HFF-Myc (cell line): ENCODE data around the gene KRTAP9-9.
"Not testable (repeated sequence)": the region's sequence is repeated elsewhere in the genome, so short reads cannot be mapped to it uniquely, and the experiment has no call there.

ENCODE experiments used
- DNase-seq: peaks from one replicate; pipeline ENCODE4 v3.0.0-alpha.2; 2011; ENCODE audit warnings: low read depth; ENCODE audit errors: extremely low read depth
- H3K4me3 ChIP-seq: replicated peaks from 2 replicates; pipeline ENCODE4 v1.5.1; 2011; ENCODE audit warnings: low read depth, mild to moderate bottlenecking, control low read depth, low read length
- TF ChIP-seq, protein P1 (sequence below): IDR thresholded peaks from 2 replicates; pipeline ENCODE4 v1.5.1; 2012; ENCODE audit warnings: mild to moderate bottlenecking, low read depth, low read length, control low read depth; ENCODE audit errors: missing control alignments

Gene KRTAP9-9

DNA sequence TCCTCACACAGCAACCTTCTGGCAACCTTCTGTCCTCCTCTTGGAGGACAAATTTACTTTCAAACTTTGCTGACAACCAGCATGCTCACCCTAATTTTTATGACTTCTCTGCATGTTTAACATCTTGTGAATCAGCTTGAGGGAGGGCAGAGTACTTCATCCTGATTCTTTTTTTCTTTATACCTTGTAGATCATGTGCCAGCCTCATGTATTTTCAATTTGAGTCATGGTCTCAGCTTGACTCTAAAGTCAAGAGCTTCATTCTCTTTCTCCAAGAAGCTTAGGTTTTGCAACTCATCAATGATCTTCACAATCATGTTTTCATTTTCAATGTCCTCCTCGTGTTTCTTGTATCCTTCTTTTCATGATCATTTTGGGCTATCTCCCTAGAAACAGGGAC lies 16.7 kb downstream of the KRTAP9-9 start:
- TF ChIP-seq, protein P1, sequence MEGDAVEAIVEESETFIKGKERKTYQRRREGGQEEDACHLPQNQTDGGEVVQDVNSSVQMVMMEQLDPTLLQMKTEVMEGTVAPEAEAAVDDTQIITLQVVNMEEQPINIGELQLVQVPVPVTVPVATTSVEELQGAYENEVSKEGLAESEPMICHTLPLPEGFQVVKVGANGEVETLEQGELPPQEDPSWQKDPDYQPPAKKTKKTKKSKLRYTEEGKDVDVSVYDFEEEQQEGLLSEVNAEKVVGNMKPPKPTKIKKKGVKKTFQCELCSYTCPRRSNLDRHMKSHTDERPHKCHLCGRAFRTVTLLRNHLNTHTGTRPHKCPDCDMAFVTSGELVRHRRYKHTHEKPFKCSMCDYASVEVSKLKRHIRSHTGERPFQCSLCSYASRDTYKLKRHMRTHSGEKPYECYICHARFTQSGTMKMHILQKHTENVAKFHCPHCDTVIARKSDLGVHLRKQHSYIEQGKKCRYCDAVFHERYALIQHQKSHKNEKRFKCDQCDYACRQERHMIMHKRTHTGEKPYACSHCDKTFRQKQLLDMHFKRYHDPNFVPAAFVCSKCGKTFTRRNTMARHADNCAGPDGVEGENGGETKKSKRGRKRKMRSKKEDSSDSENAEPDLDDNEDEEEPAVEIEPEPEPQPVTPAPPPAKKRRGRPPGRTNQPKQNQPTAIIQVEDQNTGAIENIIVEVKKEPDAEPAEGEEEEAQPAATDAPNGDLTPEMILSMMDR: no peak
- H3K4me3 ChIP-seq: no peak overlapping the region
- DNase-seq: no peak

DNA sequence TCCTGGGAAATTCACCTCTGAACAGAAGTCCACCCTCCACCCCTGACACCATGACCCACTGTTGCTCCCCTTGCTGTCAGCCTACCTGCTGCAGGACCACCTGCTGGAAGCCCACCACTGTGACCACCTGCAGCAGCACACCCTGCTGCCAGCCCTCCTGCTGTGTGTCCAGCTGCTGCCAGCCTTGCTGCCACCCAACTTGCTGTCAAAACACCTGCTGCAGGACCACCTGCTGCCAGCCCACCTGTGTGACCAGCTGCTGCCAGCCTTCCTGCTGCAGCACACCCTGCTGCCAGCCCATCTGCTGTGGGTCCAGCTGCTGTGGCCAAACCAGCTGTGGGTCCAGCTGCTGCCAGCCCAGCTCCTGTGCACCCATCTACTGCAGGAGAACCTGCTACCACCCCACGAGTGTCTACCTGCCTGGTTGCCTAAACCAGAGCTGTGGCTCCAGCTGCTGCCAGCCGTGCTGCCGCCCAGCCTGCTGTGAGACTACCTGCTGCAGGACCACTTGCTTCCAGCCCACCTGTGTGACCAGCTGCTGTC lies 20.5 kb downstream of the KRTAP9-9 start, which contains the start of gene KRTAP9-7:
TSS of gene KRTAP9-7 (plus strand) at position 51 of the 543 bp plus-strand sequence. CDS start at position 51, 0 bp downstream.
- not testable (repeated sequence) for DNase-seq, H3K4me3 ChIP-seq

DNA sequence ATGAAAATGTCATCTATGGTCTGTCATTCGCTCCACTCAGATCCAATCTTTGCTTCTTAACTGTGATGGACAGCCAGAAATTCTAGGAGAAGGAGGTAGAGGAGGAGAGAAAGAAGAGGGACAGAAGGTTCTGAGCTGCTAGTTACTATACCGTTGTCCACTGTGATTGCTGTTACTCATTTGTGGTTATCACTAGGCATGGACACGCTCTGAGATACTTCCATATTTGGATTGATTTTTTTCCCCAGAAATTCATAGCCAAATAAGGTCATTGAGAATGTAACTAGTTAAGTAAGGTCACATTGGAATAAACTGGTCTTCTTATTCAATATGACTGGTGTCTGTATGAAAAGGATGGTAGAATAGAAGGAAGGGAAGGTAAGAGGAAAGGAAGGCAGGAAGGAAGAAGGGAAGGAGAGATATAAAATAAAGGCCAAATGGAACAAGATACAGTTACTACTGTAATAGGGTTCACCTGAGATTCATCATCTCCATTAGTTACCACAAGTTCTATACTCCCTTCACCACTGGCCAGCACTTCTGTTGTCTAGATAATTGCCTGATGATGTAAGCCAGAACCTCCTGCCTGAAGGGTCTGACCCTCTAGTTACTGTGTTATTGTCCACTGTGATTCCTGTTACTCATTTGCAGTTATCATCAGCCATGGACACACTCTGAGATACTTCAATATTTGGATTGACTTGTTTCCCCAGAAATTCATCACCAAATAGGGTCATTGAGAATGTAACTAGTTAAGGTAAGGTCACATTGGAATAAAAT lies 23.2 kb downstream of the KRTAP9-9 start:
- TF ChIP-seq, protein P1: no peak
- H3K4me3 ChIP-seq: no peak overlapping the region
- no peak for DNase-seq

DNA sequence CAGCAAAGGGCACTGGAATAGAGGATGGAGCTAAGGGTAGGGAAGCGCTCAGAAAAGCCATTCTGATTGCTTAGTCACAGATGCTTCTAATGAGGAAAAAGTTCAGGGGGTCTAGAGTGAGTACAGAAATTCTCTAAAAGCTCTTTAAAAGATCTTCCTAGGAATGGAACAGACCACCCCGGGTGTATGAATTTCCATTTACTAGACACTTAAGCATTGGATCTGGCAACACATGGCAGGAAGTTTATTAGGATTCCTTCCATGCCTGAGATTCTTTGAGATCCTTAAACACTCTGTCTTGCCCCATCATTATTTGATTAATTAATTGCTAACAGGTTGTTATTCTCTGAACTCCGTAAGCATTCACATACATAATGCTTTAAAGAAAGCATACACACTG lies 28.9 kb downstream of the KRTAP9-9 start:
- peak; percentile 83 for DNase-seq
- TF ChIP-seq, protein P1: no peak
- no peak overlapping the region for H3K4me3 ChIP-seq

DNA sequence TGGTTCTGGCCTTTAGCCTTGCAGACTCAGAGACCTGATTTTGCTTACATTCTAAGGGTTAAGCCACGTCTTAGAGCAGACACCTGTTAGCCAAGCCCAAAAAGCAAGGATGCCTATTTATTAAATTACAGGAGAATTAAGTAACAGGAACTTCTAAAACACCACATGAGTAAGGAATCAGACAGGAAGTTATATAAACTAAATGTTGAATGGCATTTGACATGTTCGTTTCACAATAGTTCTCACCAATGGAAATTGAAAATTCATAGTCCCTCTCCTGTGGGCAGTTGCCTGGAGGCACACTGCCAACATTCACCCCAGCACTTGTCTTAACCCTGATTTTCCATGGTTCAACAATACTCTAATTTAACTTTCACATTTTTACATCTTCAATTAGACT lies 29.4 kb downstream of the KRTAP9-9 start:
- TF ChIP-seq, protein P1: no peak
- H3K4me3 ChIP-seq: no peak overlapping the region
- peak; percentile 22 for DNase-seq

DNA sequence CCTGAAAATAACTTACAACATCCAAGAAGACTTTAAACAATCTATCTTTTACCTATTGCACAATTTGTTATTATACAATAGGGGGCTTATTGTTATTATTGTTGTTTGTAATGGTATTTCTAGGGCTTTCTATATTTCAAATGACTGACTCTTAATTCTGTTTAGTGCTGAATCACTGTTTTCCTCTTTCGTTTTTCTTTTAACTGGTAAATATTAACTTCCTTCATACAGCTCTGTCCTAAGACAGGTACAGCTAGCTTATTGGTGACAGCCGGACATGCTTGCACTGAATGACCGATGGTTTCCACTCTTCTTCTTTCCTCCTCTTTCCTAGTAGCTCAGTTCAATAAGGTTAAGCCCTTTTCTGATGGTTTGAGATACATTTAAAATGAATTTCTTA lies 31.9 kb downstream of the KRTAP9-9 start:
- no peak for DNase-seq
- no peak overlapping the region for H3K4me3 ChIP-seq
- TF ChIP-seq, protein P1: no peak

DNA sequence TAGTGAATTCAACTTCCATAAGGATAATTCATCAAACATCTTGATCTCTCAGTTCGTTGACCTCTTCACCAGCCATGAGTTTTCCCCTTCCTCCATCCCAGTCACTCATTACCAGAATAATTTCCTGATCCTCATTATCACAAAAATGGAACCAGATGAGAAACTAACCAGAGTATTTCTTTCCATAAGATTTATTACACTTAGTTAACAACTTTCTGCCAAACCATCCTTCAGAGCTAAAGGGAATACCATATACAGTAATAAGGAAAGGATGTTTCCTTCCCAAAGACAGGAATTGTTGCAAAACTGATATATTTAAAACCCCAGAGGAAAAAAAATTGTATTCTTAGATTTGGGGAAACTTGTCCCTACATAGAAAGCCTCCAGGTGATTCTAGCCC lies 38.8 kb downstream of the KRTAP9-9 start:
- no peak for DNase-seq
- H3K4me3 ChIP-seq: no peak overlapping the region
- TF ChIP-seq, protein P1: no peak
